H1 (cell line): ENCODE results near the gene NDUFA5. TPM values are rescaled to one million over a fixed set of nuclear protein-coding genes. Genes with fewer than 3 reads are reported as not detected.

Source experiments
- CTCF ChIA-PET: fragments of 300-600 bp; sonication (Branson Sonifier 250); formaldehyde crosslinking; loops from one replicate; lab custom pipeline; 2021; ENCODE audit not compliant: partially characterized antibody; lab: Charles Lee
- POLR2A ChIA-PET: fragments of 300-600 bp; sonication (Branson Sonifier 250); formaldehyde crosslinking; loops from one replicate; lab custom pipeline; 2021; ENCODE audit warnings: inconsistent platforms; ENCODE audit not compliant: partially characterized antibody; lab: Charles Lee
- DNase-seq, 2 experiments: peaks; one replicate each; pipeline versions ENCODE4 v3.0.0 to v3.0.0-alpha.2; 2010 to 2022; ENCODE audit warnings: low spot score in 2 of 2, low read depth in 1 of 2, mixed read lengths in 1 of 2
- FAIRE-seq: peaks from 2 replicates; lab custom pipeline; 2011; peaks lifted over from hg19 to GRCh38; lab: Jason Lieb, UNC
- H2AFZ ChIP-seq: 2 replicates; pipeline ENCODE4 v1.8.1; 2012; ENCODE audit warnings: low read length, inconsistent platforms
- H2AK5ac ChIP-seq: 2 replicates; pipeline ENCODE4 v1.6.1; 2013; ENCODE audit warnings: low read depth, low read length
- H2BK120ac ChIP-seq: replicated peaks from 2 replicates; pipeline ENCODE3; 2013; ENCODE audit warnings: low read depth, low read length, inconsistent platforms
- H2BK12ac ChIP-seq: 2 replicates; pipeline ENCODE4 v1.6.1; 2013; ENCODE audit warnings: low read depth, low read length
- H2BK15ac ChIP-seq: 2 replicates; pipeline ENCODE4 v1.6.1; 2013; ENCODE audit warnings: low read length
- H2BK20ac ChIP-seq: 2 replicates; pipeline ENCODE4 v1.6.1; 2013; ENCODE audit warnings: low read length
- H2BK5ac ChIP-seq: 2 replicates; pipeline ENCODE4 v1.6.1; 2013; ENCODE audit warnings: low read depth, low read length
- H3K14ac ChIP-seq: 2 replicates; pipeline ENCODE4 v1.6.1; 2013; ENCODE audit warnings: inconsistent platforms; ENCODE audit not compliant: insufficient read length
- H3K18ac ChIP-seq: 2 replicates; pipeline ENCODE4 v1.6.1; 2013; ENCODE audit warnings: low read length; ENCODE audit errors: extremely low read depth
- H3K23ac ChIP-seq: 2 replicates; pipeline ENCODE4 v1.6.1; 2013; ENCODE audit warnings: inconsistent platforms; ENCODE audit not compliant: insufficient read length
- H3K23me2 ChIP-seq: 2 replicates; pipeline ENCODE4 v1.6.1; 2013; ENCODE audit warnings: low read depth, low read length
- H3K27ac ChIP-seq: 2 replicates; pipeline ENCODE4 v1.6.1; 2011; ENCODE audit warnings: low read depth, low read length, inconsistent platforms
- H3K27me3 ChIP-seq, 4 experiments: replicated peaks in 1 of 4; 1 replicate in 1 of 4; 2 replicates in 3 of 4; pipeline versions ENCODE4 v1.6.1 to v1.8.1; 2011 to 2013; ENCODE audit warnings: low read length in 3 of 4, mild to moderate bottlenecking in 3 of 4, inconsistent platforms in 2 of 4, mixed read lengths in 2 of 4, moderate library complexity in 1 of 4; ENCODE audit not compliant: control insufficient read depth in 3 of 4, insufficient read depth in 3 of 4; ENCODE audit errors: extremely low read depth in 1 of 4
- H3K36me3 ChIP-seq, 4 experiments: 2 replicates each; pipeline versions ENCODE4 v1.6.1 to v1.8.1; 2011 to 2013; ENCODE audit warnings: mild to moderate bottlenecking in 4 of 4, low read length in 3 of 4, moderate library complexity in 2 of 4, control low read depth in 1 of 4, inconsistent platforms in 1 of 4; ENCODE audit not compliant: insufficient read depth in 4 of 4, control insufficient read depth in 2 of 4
- H3K4ac ChIP-seq: replicated peaks from 2 replicates; pipeline ENCODE3; 2013; ENCODE audit warnings: low read length, low read depth, mixed read lengths, inconsistent platforms; ENCODE audit not compliant: insufficient read length
- H3K4me1 ChIP-seq, 4 experiments: replicated peaks in 1 of 4; 1 replicate in 1 of 4; 2 replicates in 3 of 4; pipeline versions ENCODE4 v1.6.1 to v1.8.1; 2011 to 2013; ENCODE audit warnings: low read length in 3 of 4, inconsistent platforms in 2 of 4, mixed read lengths in 1 of 4; ENCODE audit not compliant: insufficient read depth in 4 of 4, control insufficient read depth in 3 of 4
- H3K4me2 ChIP-seq, 2 experiments: 2 replicates each; pipeline versions ENCODE4 v1.6.1 to v1.8.1; 2011 to 2013; ENCODE audit warnings: low read depth in 2 of 2, low read length in 2 of 2, control low read depth in 1 of 2, inconsistent platforms in 1 of 2, mild to moderate bottlenecking in 1 of 2; ENCODE audit not compliant: insufficient read depth in 1 of 2
- H3K4me3 ChIP-seq, 4 experiments: fragments of 200-600, 300-600 bp in 1 of 4; sonication (generic), shearing (Covaris generic), sonication (Bioruptor Twin) in 1 of 4; 2 replicates each; pipeline versions ENCODE4 v1.5.1 to v1.8.1; 2011 to 2016; ENCODE audit warnings: low read length in 4 of 4, low read depth in 3 of 4, control low read depth in 2 of 4, inconsistent platforms in 2 of 4, mild to moderate bottlenecking in 2 of 4, mixed read lengths in 1 of 4, moderate library complexity in 1 of 4; ENCODE audit not compliant: insufficient read depth in 2 of 4; ENCODE audit errors: extremely low read depth in 1 of 4
- H3K56ac ChIP-seq: replicated peaks from 2 replicates; pipeline ENCODE3; 2013; ENCODE audit warnings: low read depth, mild to moderate bottlenecking, mixed read lengths, low read length, inconsistent platforms; ENCODE audit not compliant: insufficient read length
- H3K79me1 ChIP-seq: 2 replicates; pipeline ENCODE4 v1.6.1; 2013; ENCODE audit warnings: low read depth, low read length, control low read depth
- H3K79me2 ChIP-seq, 2 experiments: 2 replicates each; pipeline versions ENCODE4 v1.6.1 to v1.8.1; 2012 to 2013; ENCODE audit warnings: low read length in 2 of 2, mild to moderate bottlenecking in 2 of 2, inconsistent platforms in 1 of 2; ENCODE audit not compliant: insufficient read depth in 2 of 2, control insufficient read depth in 1 of 2
- H3K9ac ChIP-seq, 4 experiments: replicated peaks in 1 of 4; 1 replicate in 1 of 4; 2 replicates in 3 of 4; pipeline versions ENCODE4 v1.6.1 to v1.8.1; 2011 to 2013; ENCODE audit warnings: low read depth in 3 of 4, low read length in 3 of 4, control low read depth in 2 of 4, mild to moderate bottlenecking in 2 of 4, moderate library complexity in 2 of 4, inconsistent platforms in 1 of 4; ENCODE audit errors: extremely low read depth in 1 of 4
- H3K9me3 ChIP-seq, 2 experiments: 2 replicates each; pipeline versions ENCODE4 v1.6.1 to v1.8.1; 2012 to 2013; ENCODE audit warnings: mild to moderate bottlenecking in 2 of 2, moderate library complexity in 2 of 2, control low read depth in 1 of 2, inconsistent platforms in 1 of 2, low read depth in 1 of 2, low read length in 1 of 2, mixed read lengths in 1 of 2; ENCODE audit not compliant: insufficient read depth in 2 of 2
- H4K20me1 ChIP-seq, 2 experiments: replicated peaks in 1 of 2; 2 replicates each; pipeline versions ENCODE3 to v1.8.1; 2011 to 2013; ENCODE audit warnings: inconsistent platforms in 2 of 2, low read length in 2 of 2, mild to moderate bottlenecking in 1 of 2; ENCODE audit not compliant: insufficient read depth in 2 of 2, control insufficient read depth in 1 of 2
- H4K5ac ChIP-seq: 2 replicates; pipeline ENCODE4 v1.6.1; 2013; ENCODE audit warnings: low read length, low read depth, mixed read lengths, inconsistent platforms; ENCODE audit not compliant: insufficient read length
- H4K8ac ChIP-seq: 2 replicates; pipeline ENCODE4 v1.8.0; 2013; ENCODE audit warnings: mild to moderate bottlenecking, moderate library complexity, low read length, inconsistent platforms; ENCODE audit not compliant: insufficient read depth; ENCODE audit errors: extremely low read depth
- H4K91ac ChIP-seq: replicated peaks from 2 replicates; pipeline ENCODE3; 2013; ENCODE audit warnings: low read length, mixed read lengths, inconsistent platforms; ENCODE audit not compliant: insufficient read length
- HDAC2 ChIP-seq, 2 experiments: fragments of 300-600 bp in 1 of 2; sonication (generic) in 1 of 2; IDR thresholded peaks; 2 replicates each; pipeline ENCODE4 v1.6.1; 2011 to 2012; ENCODE audit warnings: low read depth in 2 of 2, low read length in 2 of 2, mild to moderate bottlenecking in 2 of 2, moderate library complexity in 2 of 2, borderline replicate concordance in 1 of 2, inconsistent platforms in 1 of 2
- KDM5A ChIP-seq: fragments of 200-600 bp; IDR thresholded peaks from 2 replicates; pipeline ENCODE4 v1.7.1; 2012; ENCODE audit warnings: mild to moderate bottlenecking, low read length, inconsistent platforms, mixed read lengths
- POLR2A ChIP-seq, 2 experiments: IDR thresholded peaks; 1 replicate in 1 of 2; 2 replicates in 1 of 2; pipeline ENCODE4 v1.6.1; 2011; ENCODE audit warnings: low read depth in 2 of 2, low read length in 2 of 2, mild to moderate bottlenecking in 2 of 2; ENCODE audit errors: control extremely low read depth in 1 of 2
- RAD21 ChIP-seq, 2 experiments: IDR thresholded peaks in 1 of 2; conservative IDR thresholded peaks in 1 of 2; 2 replicates each; pipeline ENCODE4 v1.6.1; 2011; ENCODE audit warnings: low read depth in 2 of 2, low read length in 2 of 2, improper control_type of control experiment in 1 of 2, inconsistent platforms in 1 of 2, mild to moderate bottlenecking in 1 of 2, moderate library complexity in 1 of 2
- WGBS, 2 experiments: shearing (Covaris generic) in 1 of 2; methylation state at CpG; one replicate each; pipeline versions ENCODE4 v1.1.6 to v1.1.7; 2013 to 2015; ENCODE audit warnings: low lambda C conversion rate in 2 of 2, mixed read lengths in 2 of 2, inconsistent platforms in 1 of 2, low coverage in 1 of 2, missing lambda C conversion rate in 1 of 2; ENCODE audit not compliant: insufficient replicate concordance in 2 of 2, insufficient coverage in 1 of 2, insufficient read length in 1 of 2; ENCODE audit errors: extremely low coverage in 1 of 2, missing lambda C conversion rate in 1 of 2; 5-methylcytosine and 5-hydroxymethylcytosine counted together
- polyA plus RNA-seq, 7 experiments: library from polyadenylated mRNA; depleted of rRNA in 3 of 7; stranded (reverse) in 5 of 7; unstranded in 2 of 7; fragments of >200 nt in 5 of 7; fragments of 200-250 nt in 2 of 7; gene quantifications; 1 replicate in 5 of 7; 2 replicates in 1 of 7; 4 replicates in 1 of 7; pipeline versions ENCODE4 v1.2.1 to v1.2.3, GENCODE V29; 2011 to 2013; ENCODE audit warnings: missing spikeins in 2 of 7, mixed read lengths in 2 of 7
- total RNA-seq: library from RNA; stranded (reverse); fragmentation: NEBNext Ultra II Directional; extraction: Animal tissue kit (Norgen Biotek cat#: 25700); gene quantifications from 2 replicates; pipeline ENCODE4 v1.2.1, GENCODE V29; 2021
- TF ChIP-seq, protein P1 (sequence below), 3 experiments: IDR thresholded peaks; 1 replicate in 2 of 3; 2 replicates in 1 of 3; pipeline versions ENCODE4 v1.5.1 to v1.6.1; 2011; ENCODE audit warnings: low read length in 3 of 3, mild to moderate bottlenecking in 3 of 3, inconsistent platforms in 2 of 3, low read depth in 1 of 3, moderate library complexity in 1 of 3; ENCODE audit not compliant: insufficient read depth in 1 of 3; ENCODE audit errors: control extremely low read depth in 1 of 3

NDUFA5 gene
- total and polyA plus RNA-seq, 2 of the 8 experiments (the other 6 are each of a cell fraction or from before 2014, with no cell fraction given), result 7.6 to 76.3 TPM

DNA sequence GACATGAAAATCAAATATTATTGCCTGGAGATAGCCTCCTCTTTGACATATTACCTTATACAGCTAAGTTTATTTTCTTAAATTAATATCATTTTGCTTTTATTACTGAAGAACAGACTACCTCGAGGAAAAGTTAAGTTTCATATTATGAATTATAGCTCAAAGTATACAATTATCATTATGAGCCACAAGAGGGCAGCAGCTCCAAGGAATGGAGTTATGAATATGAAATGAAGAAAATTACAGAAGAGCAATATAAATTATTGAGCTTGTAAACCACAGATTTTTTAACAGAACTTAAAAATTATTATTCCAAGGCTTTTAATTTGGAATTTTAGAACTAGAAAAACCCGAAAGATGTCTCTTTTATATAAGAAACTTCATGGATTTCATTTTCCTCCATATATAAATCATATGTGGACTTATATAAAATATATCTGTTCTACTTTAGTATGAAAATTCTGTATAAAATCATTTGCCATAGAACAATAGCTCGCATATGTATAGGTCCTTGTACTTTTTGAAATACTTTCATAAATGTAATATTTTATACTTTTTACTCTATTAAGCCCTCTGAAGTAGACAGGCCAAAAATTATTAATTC lies 63.3 kb downstream of the NDUFA5 start:
- no peak overlapping the region for H3K4me3 ChIP-seq
- TF ChIP-seq KDM5A (no peak), RAD21 (IDR thresholded peaks at IDR 0.05 in 1 of 2, conservative IDR thresholded peaks at IDR 0.05 in 1 of 2; ENCODE audit: low read depth in 2 of 2, low read length in 2 of 2) (peak in 1 of 2 experiments; percentile 72), HDAC2 (IDR thresholded peaks at IDR 0.05; ENCODE audit: borderline replicate concordance in 1 of 2, low read depth in 2 of 2, low read length in 2 of 2) (no peak), POLR2A (IDR thresholded peaks at IDR 0.05; ENCODE audit: control extremely low read depth in 1 of 2, low read depth in 2 of 2, low read length in 2 of 2) (no peak)
- TF ChIP-seq, protein P1, sequence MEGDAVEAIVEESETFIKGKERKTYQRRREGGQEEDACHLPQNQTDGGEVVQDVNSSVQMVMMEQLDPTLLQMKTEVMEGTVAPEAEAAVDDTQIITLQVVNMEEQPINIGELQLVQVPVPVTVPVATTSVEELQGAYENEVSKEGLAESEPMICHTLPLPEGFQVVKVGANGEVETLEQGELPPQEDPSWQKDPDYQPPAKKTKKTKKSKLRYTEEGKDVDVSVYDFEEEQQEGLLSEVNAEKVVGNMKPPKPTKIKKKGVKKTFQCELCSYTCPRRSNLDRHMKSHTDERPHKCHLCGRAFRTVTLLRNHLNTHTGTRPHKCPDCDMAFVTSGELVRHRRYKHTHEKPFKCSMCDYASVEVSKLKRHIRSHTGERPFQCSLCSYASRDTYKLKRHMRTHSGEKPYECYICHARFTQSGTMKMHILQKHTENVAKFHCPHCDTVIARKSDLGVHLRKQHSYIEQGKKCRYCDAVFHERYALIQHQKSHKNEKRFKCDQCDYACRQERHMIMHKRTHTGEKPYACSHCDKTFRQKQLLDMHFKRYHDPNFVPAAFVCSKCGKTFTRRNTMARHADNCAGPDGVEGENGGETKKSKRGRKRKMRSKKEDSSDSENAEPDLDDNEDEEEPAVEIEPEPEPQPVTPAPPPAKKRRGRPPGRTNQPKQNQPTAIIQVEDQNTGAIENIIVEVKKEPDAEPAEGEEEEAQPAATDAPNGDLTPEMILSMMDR (IDR thresholded peaks at IDR 0.05; ENCODE audit: control extremely low read depth in 1 of 3, insufficient read depth in 1 of 3, low read depth in 1 of 3, low read length in 3 of 3), result peak in 2 of 3 experiments; percentile 30 to 41; a peak in 2 of 4 replicates
- no peak overlapping the region for H2BK15ac ChIP-seq
- H2BK12ac ChIP-seq, result no peak overlapping the region
- H3K79me2 ChIP-seq, result no peaks in the 10 kb centered on the region
- no peaks in the 10 kb centered on the region for H4K20me1 ChIP-seq
- H4K8ac ChIP-seq, result no peak overlapping the region
- no peak overlapping the region for H3K23ac ChIP-seq
- H2BK120ac ChIP-seq, result no peak overlapping the region
- H3K18ac ChIP-seq, result no peak overlapping the region
- H3K27ac ChIP-seq, result no peak overlapping the region
- DNase-seq (no peak), FAIRE-seq (no peak)
- H3K4me2 ChIP-seq, result no peak overlapping the region
- H3K27me3 ChIP-seq, result no peaks in the 10 kb centered on the region
- H3K4ac ChIP-seq, result no peak overlapping the region
- H3K9me3 ChIP-seq, result no peaks in the 10 kb centered on the region; a peak in 1 of 4 replicates
- no peak overlapping the region for H4K91ac ChIP-seq
- no peaks in the 10 kb centered on the region for H3K36me3 ChIP-seq
- no peak overlapping the region for H4K5ac ChIP-seq
- no peak overlapping the region for H3K56ac ChIP-seq
- ChIA-PET POLR2A (no interaction called here), CTCF (interaction anchor here (0.6 to 4.4 kb wide), 31 partner anchors 7 to 691 kb away, joined by 3 to 25 read pairs (median 4); partner anchors contain the start of gene IQUB)
- no peaks in the 10 kb centered on the region for H3K23me2 ChIP-seq
- no peak overlapping the region for H3K14ac ChIP-seq
- WGBS, 2 experiments, result 56% methylated on average over 3 of the region's 3 CpGs; no CpG with 5 or more reads in 1 of the 2 experiments
- no peak overlapping the region for H2AK5ac ChIP-seq
- H3K9ac ChIP-seq, result no peak overlapping the region
- no peak overlapping the region for H2AFZ ChIP-seq
- H3K79me1 ChIP-seq, result no peaks in the 10 kb centered on the region
- no peak overlapping the region for H2BK5ac ChIP-seq
- H2BK20ac ChIP-seq, result no peak overlapping the region
- H3K4me1 ChIP-seq, result no peaks in the 10 kb centered on the region
